Keratinocyte (primary cell): ENCODE data around the gene FRAT2.

Experiments
- EZH2 ChIP-seq: IDR thresholded peaks from one replicate; pipeline ENCODE4 v1.6.1; 2012; ENCODE audit warnings: inconsistent platforms, mild to moderate bottlenecking, low read length, moderate library complexity
- TF ChIP-seq, protein P1 (sequence below), 3 experiments: IDR thresholded peaks in 1 of 3; conservative IDR thresholded peaks in 1 of 3; optimal IDR thresholded peaks in 1 of 3; 2 replicates in 2 of 3; 3 replicates in 1 of 3; pipeline versions ENCODE3 to v1.5.1; 2011; ENCODE audit warnings: low read length in 3 of 3, mild to moderate bottlenecking in 3 of 3, moderate library complexity in 2 of 3, control low read depth in 1 of 3, inconsistent platforms in 1 of 3; ENCODE audit not compliant: insufficient read depth in 2 of 3; ENCODE audit errors: extremely low read depth in 1 of 3

DNA sequence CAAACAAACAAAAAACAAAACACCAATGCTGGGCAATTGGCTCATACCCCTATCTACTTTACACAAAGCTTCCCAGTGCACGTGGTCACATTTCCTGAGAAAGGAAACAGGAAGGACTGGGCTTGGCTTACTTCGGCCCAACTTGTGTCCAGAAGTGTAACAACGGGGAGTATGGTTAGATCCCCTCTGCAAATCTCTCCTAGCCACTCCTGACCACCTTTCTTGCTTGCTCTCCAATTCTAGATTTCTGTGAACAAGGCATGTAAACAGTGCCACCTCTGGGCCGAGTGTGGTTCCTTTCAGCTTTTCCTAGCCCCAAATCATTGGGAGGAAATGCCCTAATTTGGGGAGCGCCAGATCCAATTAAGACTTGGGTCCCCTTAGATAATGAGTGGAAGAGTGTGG is 21.0 kb upstream of the FRAT2 start:
- TF ChIP-seq, protein P1, sequence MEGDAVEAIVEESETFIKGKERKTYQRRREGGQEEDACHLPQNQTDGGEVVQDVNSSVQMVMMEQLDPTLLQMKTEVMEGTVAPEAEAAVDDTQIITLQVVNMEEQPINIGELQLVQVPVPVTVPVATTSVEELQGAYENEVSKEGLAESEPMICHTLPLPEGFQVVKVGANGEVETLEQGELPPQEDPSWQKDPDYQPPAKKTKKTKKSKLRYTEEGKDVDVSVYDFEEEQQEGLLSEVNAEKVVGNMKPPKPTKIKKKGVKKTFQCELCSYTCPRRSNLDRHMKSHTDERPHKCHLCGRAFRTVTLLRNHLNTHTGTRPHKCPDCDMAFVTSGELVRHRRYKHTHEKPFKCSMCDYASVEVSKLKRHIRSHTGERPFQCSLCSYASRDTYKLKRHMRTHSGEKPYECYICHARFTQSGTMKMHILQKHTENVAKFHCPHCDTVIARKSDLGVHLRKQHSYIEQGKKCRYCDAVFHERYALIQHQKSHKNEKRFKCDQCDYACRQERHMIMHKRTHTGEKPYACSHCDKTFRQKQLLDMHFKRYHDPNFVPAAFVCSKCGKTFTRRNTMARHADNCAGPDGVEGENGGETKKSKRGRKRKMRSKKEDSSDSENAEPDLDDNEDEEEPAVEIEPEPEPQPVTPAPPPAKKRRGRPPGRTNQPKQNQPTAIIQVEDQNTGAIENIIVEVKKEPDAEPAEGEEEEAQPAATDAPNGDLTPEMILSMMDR (optimal IDR thresholded peaks at IDR 0.05 in 1 of 3, IDR thresholded peaks at IDR 0.05 in 1 of 3, conservative IDR thresholded peaks at IDR 0.05 in 1 of 3; ENCODE audit: extremely low read depth in 1 of 3, insufficient read depth in 2 of 3, low read length in 3 of 3): peak in 1 of 3 experiments; percentile 31
- no peak for TF ChIP-seq EZH2
